Ascending aorta (tissue), 2 donors: Measurements from ENCODE around the gene SH3BGR. TPM values are rescaled to one million over a fixed set of nuclear protein-coding genes. Genes with fewer than 3 reads are reported as not detected.
"Not testable (repeated sequence)": the region's sequence is repeated elsewhere in the genome, so short reads cannot be mapped to it uniquely, and the experiment has no call there.

ENCODE experiments used
- DNase-seq, 2 donors: peaks; one replicate each; pipeline ENCODE4 v3.0.0-alpha.2; 2019; ENCODE audit warnings: low spot score in 2 of 2
- H3K27ac ChIP-seq, 2 donors: fragments of 200-600 bp; sonication (generic); one replicate each; pipeline ENCODE4 v1.5.1; 2016 to 2017; ENCODE audit warnings: mild to moderate bottlenecking in 1 of 2
- H3K27me3 ChIP-seq: fragments of 200-600 bp; sonication (generic); one replicate; pipeline ENCODE4 v1.5.1; 2017
- H3K36me3 ChIP-seq, 2 donors: fragments of 200-600 bp; sonication (generic); one replicate each; pipeline ENCODE4 v1.5.1; 2016
- H3K4me1 ChIP-seq, 2 donors: fragments of 200-600 bp; sonication (generic); one replicate each; pipeline ENCODE4 v1.5.1; 2016 to 2017; ENCODE audit warnings: mild to moderate bottlenecking in 1 of 2
- H3K4me3 ChIP-seq, 2 donors: fragments of 200-600 bp; sonication (generic); one replicate each; pipeline ENCODE4 v1.5.1; 2016 to 2017; ENCODE audit warnings: mild to moderate bottlenecking in 1 of 2
- H3K9me3 ChIP-seq, 2 donors: fragments of 200-600 bp; sonication (generic); one replicate each; pipeline ENCODE4 v1.5.1; 2016
- intact Hi-C: fragments of 100-400 bp; cut with DNase I; formaldehyde crosslinking; loops from one replicate; pipeline ENCODE4 v1.15.1; 2023
- total RNA-seq: library from RNA; depleted of rRNA; stranded (reverse); fragments of >200 nt; gene quantifications from one replicate; pipeline ENCODE4 v1.1.0, GENCODE V29; 2016
- TF ChIP-seq, protein P1 (sequence below), 3 experiments: fragments of 200-600 bp in 2 of 3; fragments of 450-650 bp in 1 of 3; sonication (generic) in 2 of 3; IDR thresholded peaks; one replicate each; pipeline ENCODE4 v1.5.1; 2016 to 2019; ENCODE audit warnings: antibody characterized with exemption in 3 of 3, mild to moderate bottlenecking in 1 of 3, moderate library complexity in 1 of 3

SH3BGR gene
- not detected for total RNA-seq

DNA sequence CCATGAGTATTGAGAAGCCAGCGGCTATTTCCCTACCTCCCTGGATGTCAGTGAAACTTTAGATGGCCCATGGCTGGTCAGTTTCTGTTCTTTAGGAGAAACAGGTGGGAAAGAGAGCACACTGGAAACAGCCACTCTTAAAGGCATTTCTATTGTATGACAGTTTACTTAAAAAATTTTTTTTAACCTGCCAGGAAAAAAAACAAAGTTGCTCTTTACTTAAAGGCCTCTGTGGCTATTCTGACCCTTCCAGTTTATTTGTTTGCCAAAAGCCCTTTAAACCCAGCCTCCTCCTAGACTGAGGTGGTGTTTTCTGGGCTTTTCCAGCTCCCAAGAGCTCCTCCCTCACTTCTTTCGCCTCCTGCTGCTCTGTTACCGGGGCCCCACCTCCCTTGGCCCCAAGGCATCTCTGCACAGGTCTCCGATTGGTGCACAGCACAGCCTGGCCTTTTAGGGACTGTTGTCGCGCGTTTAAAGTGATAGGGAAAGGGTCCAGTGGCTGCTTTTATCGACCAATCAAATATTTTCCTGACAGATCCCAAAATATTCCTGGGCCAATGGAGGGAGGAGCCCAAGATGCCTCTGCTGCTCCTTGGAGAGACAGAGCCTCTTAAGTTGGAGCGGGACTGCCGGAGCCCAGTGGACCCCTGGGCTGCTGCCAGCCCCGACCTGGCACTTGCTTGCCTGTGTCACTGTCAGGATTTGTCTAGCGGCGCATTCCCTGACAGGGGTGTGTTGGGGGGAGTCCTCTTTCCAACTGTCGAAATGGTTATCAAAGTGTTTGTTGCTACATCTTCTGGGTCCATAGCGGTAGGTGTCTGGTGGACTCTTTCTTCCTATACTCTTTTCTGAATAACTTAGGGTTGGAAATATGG, at the start of gene SH3BGR:
TSS of gene SH3BGR (plus strand) at position 639 of the 875 bp plus-strand sequence. CDS start at position 766, 127 bp downstream.
- Histone ChIP-seq H3K36me3 (no peaks in the 10 kb centered on the region), H3K4me3 (peak within 1 kb of the TSS; percentile 18 to 63), H3K4me1 (peaks cover 0 to 7% of the 10 kb centered on the region in 2 donors), H3K27ac (peak within 1 kb of the TSS; percentile 82 to 90), H3K27me3 (no peaks in the 10 kb centered on the region), H3K9me3 (no peaks in the 10 kb centered on the region)
- intact Hi-C loops = no loop called here
- DNase-seq = peak; percentile 70 to 88
- TF ChIP-seq, protein P1, sequence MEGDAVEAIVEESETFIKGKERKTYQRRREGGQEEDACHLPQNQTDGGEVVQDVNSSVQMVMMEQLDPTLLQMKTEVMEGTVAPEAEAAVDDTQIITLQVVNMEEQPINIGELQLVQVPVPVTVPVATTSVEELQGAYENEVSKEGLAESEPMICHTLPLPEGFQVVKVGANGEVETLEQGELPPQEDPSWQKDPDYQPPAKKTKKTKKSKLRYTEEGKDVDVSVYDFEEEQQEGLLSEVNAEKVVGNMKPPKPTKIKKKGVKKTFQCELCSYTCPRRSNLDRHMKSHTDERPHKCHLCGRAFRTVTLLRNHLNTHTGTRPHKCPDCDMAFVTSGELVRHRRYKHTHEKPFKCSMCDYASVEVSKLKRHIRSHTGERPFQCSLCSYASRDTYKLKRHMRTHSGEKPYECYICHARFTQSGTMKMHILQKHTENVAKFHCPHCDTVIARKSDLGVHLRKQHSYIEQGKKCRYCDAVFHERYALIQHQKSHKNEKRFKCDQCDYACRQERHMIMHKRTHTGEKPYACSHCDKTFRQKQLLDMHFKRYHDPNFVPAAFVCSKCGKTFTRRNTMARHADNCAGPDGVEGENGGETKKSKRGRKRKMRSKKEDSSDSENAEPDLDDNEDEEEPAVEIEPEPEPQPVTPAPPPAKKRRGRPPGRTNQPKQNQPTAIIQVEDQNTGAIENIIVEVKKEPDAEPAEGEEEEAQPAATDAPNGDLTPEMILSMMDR (IDR thresholded peaks at IDR 0.05) = no peak

DNA sequence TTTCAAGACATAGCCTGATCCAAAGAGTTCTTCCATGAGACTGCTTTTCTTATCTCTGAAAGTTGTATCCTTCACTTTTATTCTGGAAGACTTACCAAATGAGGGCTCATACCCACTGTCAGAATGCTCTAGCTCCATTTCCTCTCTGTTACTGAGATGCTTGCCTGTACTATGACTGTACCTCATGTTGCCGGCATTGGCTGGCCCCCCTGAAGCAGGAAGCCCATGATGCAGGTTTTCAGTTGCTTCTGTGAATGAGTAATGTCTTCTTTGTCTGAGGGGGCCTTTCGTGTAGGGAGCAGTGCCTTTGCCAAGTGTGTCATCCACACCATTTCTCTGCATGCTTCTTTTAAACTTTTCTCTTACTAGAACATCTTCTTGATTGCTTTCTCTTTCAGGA, 45.7 kb upstream of the SH3BGR start:
- TF ChIP-seq, protein P1 (IDR thresholded peaks at IDR 0.05) = no peak
- intact Hi-C loops = no loop called here
- Histone ChIP-seq H3K36me3 (peaks cover 25 to 38% of the 10 kb centered on the region in 2 donors), H3K27me3 (no peaks in the 10 kb centered on the region), H3K4me1 (no peaks in the 10 kb centered on the region), H3K9me3 (no peaks in the 10 kb centered on the region), H3K27ac (no peak overlapping the region), H3K4me3 (no peak overlapping the region)
- no peak for DNase-seq

GRCh38 chr21:39419204-39419603, 32.6 kb upstream of the SH3BGR start:
- H3K36me3 ChIP-seq, H3K27ac ChIP-seq, H3K9me3 ChIP-seq, H3K27me3 ChIP-seq, intact Hi-C loops, H3K4me3 ChIP-seq, DNase-seq, H3K4me1 ChIP-seq: not testable (repeated sequence)

GRCh38 chr21:39422527-39423241, 29.1 kb upstream of the SH3BGR start:
- Histone ChIP-seq H3K4me1 (no peaks in the 10 kb centered on the region), H3K4me3 (no peak overlapping the region), H3K9me3 (no peaks in the 10 kb centered on the region), H3K36me3 (no peaks in the 10 kb centered on the region), H3K27me3 (no peaks in the 10 kb centered on the region), H3K27ac (no peak overlapping the region)
- TF ChIP-seq, protein P1 (IDR thresholded peaks at IDR 0.05) = no peak
- intact Hi-C loops = no loop called here
- DNase-seq = no peak

GRCh38 chr21:39429445-39429844, 22.3 kb upstream of the SH3BGR start:
- Histone ChIP-seq H3K27ac (no peak overlapping the region), H3K9me3 (no peaks in the 10 kb centered on the region), H3K36me3 (no peaks in the 10 kb centered on the region), H3K4me1 (no peaks in the 10 kb centered on the region), H3K4me3 (no peak overlapping the region), H3K27me3 (no peaks in the 10 kb centered on the region)
- DNase-seq = no peak
- intact Hi-C loops = no loop called here
- TF ChIP-seq, protein P1 (IDR thresholded peaks at IDR 0.05) = no peak

GRCh38 chr21:39430016-39430415, 21.8 kb upstream of the SH3BGR start:
- H3K27me3 ChIP-seq = no peaks in the 10 kb centered on the region
- no peaks in the 10 kb centered on the region for H3K4me1 ChIP-seq
- TF ChIP-seq, protein P1 (IDR thresholded peaks at IDR 0.05) = no peak
- no peak for DNase-seq
- H3K4me3 ChIP-seq = no peak overlapping the region
- no peaks in the 10 kb centered on the region for H3K36me3 ChIP-seq
- no peak overlapping the region for H3K27ac ChIP-seq
- H3K9me3 ChIP-seq = no peaks in the 10 kb centered on the region
- intact Hi-C loops = no loop called here
